ENCODE data around the gene HBA2. TPM values are rescaled to one million over a fixed set of nuclear protein-coding genes. Genes with fewer than 3 reads are reported as not detected.

The HBA2 gene
- total and polyA plus RNA-seq, 9 of the 15 experiments (the other 6 are each of a cell fraction or from before 2014, with no cell fraction given) = 40.4 to 853 (median 286) TPM

- TF ChIP-seq ZNF518B (CRISPR knock-in tag; IDR thresholded peaks at IDR 0.05) = no peak
- TF ChIP-seq CREM (IDR thresholded peaks at IDR 0.05; ENCODE audit: low read depth) = peak; percentile 76
- TF ChIP-seq CHD2 (IDR thresholded peaks at IDR 0.05; ENCODE audit: low read depth, low read length) = no peak; the same call in 1 of the 2 replicates
- TF ChIP-seq ZBTB49 (CRISPR knock-in tag; IDR thresholded peaks at IDR 0.05; ENCODE audit: borderline replicate concordance) = no peak
- TF ChIP-seq, protein P1, sequence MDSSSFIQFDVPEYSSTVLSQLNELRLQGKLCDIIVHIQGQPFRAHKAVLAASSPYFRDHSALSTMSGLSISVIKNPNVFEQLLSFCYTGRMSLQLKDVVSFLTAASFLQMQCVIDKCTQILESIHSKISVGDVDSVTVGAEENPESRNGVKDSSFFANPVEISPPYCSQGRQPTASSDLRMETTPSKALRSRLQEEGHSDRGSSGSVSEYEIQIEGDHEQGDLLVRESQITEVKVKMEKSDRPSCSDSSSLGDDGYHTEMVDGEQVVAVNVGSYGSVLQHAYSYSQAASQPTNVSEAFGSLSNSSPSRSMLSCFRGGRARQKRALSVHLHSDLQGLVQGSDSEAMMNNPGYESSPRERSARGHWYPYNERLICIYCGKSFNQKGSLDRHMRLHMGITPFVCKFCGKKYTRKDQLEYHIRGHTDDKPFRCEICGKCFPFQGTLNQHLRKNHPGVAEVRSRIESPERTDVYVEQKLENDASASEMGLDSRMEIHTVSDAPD (CRISPR knock-in tag; IDR thresholded peaks at IDR 0.05) = no peak
- TF ChIP-seq TFE3 (CRISPR knock-in tag; IDR thresholded peaks at IDR 0.05) = no peak
- TF ChIP-seq ERF (CRISPR knock-in tag; IDR thresholded peaks at IDR 0.05) = no peak
- TF ChIP-seq ZBTB8A (IDR thresholded peaks at IDR 0.05; ENCODE audit: partially characterized antibody) = no peak
- peak; percentile 53; the same call in 1 of the 2 replicates for TF ChIP-seq ZNF766 (CRISPR knock-in tag; conservative IDR thresholded peaks at IDR 0.05)
- TF ChIP-seq ZNF699 (CRISPR knock-in tag; IDR thresholded peaks at IDR 0.05; ENCODE audit: insufficient replicate concordance) = no peak
- TF ChIP-seq CBFA2T3 (IDR thresholded peaks at IDR 0.05) = peak; percentile 98
- no peak for TF ChIP-seq DLX4 (CRISPR knock-in tag; IDR thresholded peaks at IDR 0.05)
- no peak for TF ChIP-seq RBM22 (IDR thresholded peaks at IDR 0.05; ENCODE audit: low read depth, low read length, poor library complexity, severe bottlenecking)
- TF ChIP-seq ZNF77 (CRISPR knock-in tag; IDR thresholded peaks at IDR 0.05) = no peak
- no peak for TF ChIP-seq ELK1 (CRISPR knock-in tag; IDR thresholded peaks at IDR 0.05)
- peak; percentile 78 to 88 for TF ChIP-seq KDM1A (IDR thresholded peaks at IDR 0.05)
- peak; percentile 26; the same call in 1 of the 2 replicates for TF ChIP-seq ELF1 (tag; IDR thresholded peaks at IDR 0.05)
- TF ChIP-seq DPF2 (IDR thresholded peaks at IDR 0.05) = peak; percentile 95
Observed at GRCh38 chr16:143047-143446, 29.6 kb upstream of the HBA2 start (continued).
